ENCODE results near the gene SERAC1.
"Not testable (repeated sequence)": the region's sequence is repeated elsewhere in the genome, so short reads cannot be mapped to it uniquely, and the experiment has no call there.

SERAC1 gene

DNA sequence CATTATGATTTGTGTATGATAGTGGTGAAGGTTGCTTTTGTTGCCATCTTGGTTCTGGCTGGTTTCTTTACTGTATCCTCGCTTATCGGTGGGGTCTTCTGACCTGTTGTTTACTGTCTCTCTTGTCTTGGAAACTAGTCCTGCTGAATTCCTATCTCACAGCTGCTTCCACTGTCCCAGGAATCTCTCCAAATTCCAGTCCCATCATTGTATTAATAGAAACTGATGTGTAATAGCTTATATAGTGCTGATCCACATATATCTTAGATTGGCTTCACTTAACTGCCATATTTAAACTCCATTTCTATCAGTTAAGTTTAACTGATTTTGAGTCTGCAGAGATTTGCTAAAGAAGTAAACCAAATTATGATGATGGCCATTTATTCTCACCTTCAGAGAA lies 6.0 kb upstream of the SERAC1 start:
- no peak for DNase-seq (ENCODE audit: low spot score)

DNA sequence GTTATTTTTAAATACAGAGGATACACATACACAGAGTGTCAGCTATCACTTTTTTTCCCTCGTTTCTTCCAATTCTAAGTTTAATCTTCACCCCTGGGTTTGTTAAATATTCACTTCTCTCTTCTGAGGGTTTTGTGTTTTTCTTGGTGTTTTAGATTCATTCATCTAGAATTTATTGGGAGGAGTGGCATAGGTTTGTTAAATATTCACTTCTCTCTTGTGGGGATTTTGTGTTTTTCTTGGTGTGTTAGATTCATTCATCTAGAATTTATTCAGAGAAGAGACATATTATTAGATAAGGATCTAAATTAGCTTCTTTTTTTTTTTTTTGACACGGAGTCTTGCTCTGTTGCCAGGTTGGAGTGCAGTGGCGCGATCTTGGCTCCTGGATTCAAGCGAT lies 3.9 kb upstream of the SERAC1 start:
- DNase-seq (ENCODE audit: low spot score): no peak

DNA sequence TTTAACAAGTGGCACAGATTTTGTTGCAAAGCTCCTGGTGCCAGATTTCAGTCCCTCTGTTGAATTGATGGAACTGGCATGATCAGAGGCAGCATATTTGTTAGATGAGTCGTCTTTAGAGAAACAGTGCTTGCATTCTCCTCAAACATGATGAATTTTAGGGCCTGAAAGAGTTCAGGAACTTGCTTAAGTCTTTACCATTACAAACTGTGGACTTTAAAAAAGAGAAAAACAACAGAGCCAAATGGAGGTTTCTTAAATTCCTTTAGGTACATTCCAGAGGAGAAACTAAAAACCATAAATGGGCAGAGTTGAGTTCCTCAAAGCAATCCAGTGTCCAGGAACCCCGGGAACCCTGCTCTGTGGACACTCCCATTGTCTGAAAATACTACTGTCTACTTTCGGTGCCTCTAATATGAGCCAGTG lies 2.6 kb upstream of the SERAC1 start:
- DNase-seq (ENCODE audit: low spot score): no peak

DNA sequence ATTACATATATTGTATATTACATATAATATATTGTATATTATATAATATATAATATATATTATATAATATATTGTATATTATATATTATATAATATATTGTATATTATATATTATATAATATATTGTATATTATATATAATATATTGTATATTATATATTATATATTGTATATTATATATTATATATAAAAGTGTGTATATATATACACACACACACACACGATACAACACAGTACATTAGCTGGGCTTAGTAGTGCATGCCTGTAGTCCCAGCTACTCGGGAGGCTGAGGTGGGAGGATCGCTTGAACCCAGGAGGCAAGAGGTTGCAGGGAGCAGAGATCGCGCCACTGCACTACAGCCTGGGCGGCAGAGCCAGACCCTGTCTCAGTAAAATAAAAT lies 1.6 kb upstream of the SERAC1 start:
- not testable (repeated sequence) for DNase-seq (ENCODE audit: low spot score)

DNA sequence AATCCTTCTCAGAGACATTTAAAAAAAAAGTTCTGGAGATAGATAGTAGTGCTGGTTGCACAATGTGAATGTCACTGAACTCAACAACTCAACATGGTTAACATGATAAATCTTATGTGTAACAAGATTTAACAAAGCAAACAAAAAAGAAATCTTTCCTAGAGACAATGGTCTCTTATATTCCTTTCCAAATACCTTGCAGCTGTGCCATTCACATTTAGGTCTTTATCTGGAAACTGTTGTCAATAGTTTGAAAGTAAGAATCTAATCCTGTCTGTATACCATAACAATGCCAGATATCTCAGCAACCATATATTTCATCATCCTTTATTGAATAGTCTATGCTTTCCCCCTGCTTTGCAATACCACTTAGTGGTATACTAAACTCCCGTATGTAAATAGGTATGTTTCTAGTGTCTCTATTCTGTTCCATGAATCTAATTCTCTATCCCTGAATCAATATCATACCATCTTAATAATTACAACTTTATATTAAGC lies 2.1 kb downstream of the SERAC1 start:
- DNase-seq (ENCODE audit: low spot score): no peak

DNA sequence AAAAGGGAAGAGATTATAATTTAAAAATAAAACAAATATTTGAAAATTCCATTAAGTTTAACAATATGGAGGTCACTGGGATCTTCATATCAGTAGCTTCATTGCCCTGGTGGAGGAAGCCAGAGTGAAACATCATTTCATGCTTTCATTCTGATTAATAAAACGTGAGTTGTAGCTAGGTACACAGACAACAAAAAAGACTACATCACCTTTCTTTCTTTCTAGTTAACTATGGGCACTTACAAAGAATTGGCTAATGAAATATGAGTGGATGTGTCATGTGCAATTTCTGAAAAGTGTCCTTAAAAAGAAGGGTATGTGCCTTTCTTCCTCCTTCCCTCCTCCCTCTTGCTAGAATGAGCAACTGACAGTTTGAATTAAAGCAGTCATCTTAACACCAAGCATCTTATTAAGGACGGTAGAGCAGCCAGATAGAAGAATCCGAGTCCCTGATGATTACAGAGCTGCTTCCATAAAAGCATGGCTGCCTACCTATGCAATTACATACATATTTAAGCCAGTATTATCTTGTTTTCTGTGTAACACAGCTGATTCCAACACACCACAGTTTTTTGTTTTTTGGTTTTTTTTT lies 3.4 kb downstream of the SERAC1 start:
- no peak for DNase-seq (ENCODE audit: low spot score)

DNA sequence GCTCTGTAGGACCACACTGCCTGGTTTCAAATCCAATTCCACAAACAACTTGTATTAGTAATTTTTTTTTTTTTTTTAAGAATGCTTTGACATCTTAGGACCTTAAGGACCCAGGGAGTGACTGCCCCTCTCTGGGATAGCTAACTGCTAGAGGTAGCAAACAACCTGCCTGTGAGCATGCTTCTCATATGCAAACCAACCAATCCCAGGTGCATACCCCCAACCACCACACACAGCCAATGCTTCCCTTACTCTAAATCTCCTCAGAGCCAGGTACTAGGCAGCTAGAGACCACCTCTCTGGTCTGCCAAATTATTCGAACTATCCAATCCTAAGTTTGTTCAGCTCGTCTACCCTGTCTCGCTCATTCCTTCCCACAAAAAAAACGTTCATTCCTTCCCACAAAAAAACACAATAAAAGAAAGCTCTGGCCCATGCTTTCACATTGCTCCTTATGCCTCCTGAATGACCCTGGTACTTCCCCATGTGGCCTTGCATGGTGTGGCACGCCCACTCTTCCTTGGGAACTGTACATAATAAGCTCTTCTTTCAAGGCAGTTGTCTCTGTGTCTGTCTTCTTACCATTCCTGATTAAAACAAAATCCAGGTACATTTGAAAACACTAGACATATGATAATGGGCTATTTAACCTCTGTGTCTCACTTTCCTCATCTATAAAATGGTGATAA lies 6.4 kb downstream of the SERAC1 start:
- DNase-seq (ENCODE audit: low spot score): no peak

DNA sequence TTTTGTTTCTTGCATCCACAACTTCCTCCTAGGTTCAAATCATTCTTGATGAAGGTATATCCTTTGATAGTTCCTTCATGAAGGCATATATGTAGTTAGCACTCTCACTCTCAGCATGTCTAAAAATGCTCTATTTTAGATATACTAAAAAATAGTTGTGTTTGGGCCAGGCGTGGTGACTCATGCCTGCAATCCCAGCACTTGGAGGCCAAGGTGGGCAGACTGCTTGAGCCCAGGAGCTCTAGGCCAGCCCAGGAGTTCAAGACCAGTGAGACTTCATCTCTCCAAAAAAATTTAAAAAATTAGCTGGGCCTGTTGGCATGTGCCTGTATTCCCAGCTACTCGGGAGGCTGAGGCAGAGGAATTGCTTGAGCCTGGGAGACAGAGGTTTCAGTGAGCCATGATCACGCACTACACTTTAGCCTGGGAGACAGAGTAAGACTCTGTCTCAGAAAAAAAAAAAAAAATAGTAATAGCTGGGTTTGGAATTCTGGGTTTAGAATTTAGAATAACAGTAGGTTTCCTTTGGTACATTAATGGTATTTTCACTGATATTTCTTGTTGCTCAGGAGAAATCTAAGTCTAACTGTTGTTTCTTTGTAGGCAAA lies 7.0 kb downstream of the SERAC1 start:
- DNase-seq (ENCODE audit: low spot score): no peak

DNA sequence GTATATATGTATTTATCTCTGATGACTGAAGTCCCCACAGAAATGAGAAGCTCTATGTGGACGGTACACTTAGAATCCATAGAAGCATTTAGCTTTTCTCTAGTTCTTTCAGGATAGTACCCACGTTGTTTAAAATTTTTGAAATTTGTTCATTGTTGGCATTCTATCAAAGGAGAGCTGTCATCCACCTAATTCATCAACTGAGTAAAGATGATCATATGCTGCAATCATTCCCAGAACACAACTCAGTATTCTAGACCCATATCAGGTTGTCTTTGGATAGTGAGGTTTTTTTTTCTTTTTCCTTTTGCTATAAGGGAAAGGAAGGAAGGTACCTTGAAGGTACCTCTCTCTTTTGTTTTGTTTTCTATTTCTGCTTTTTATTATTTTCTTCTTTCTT lies 9.3 kb downstream of the SERAC1 start:
- DNase-seq (ENCODE audit: low spot score): no peak

DNA sequence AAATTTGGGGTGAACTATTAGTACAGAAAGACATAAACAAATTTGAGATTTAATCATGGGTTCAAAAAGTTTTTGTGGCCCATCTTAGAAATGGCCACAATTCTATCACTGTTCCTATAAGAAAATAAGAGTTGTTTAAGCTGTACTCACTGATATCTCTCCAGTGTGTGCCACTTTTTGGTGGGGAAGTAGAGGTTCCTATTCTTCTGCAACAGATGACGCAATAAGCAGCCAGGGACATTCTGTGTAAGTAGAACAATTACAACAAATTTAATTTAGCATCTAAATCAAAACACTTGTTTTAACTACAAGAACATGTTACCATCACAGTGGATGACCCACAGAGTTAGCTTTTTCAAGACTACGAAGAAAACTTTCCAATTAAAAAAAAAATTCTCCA lies 9.9 kb downstream of the SERAC1 start:
- DNase-seq (ENCODE audit: low spot score): no peak

DNA sequence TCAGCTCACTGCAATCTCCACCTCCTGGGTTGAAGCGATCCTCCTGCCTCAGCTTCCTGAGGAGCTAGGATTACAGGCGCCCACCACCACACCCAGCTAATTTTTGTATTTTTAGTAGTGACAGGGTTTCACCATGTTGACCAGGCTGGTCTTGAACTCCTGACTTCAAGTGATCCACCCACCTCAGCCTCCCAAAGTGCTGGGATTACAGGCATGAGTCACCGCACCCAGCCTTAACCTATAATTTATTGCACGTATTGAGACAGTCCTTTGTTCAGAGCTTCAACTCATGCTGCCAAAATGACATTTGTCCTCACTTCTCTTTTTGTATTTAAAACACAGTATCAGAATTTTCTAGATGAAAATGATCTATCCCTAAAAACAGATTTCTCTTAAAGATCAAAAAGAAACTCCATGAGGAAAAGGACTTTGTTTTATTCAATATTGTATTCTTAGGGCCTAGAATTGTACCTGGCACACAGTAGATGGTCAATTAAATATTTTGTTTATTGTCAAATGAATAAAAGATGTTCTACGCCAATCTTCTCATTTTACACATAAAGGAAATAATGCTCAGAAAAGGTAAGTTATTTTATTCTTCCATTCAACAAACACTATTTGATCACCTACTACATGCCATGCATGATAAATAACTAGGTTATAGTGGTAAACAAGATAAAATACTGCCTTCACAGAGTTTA lies 10.8 kb downstream of the SERAC1 start:
- DNase-seq (ENCODE audit: low spot score): no peak

DNA sequence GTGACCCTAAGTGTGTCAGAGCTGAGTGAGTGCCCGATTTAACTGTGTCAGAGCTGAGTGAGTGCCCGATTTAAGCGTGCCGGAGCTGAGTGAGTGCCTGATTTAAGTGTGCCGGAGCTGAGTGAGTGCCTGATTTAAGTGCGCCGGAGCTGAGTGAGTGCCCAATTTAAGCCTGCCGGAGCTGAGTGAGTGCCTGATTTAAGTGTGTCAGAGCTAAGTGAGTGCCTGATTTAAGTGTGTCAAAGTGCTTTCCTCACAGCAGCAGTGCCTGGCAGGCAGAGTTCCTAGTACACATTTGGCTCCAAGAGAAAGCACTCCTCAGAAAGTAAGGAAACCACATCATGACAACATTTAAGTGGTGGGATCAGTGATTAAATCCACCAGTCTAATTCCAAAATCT lies 13.2 kb downstream of the SERAC1 start:
- no peak for DNase-seq (ENCODE audit: low spot score)

DNA sequence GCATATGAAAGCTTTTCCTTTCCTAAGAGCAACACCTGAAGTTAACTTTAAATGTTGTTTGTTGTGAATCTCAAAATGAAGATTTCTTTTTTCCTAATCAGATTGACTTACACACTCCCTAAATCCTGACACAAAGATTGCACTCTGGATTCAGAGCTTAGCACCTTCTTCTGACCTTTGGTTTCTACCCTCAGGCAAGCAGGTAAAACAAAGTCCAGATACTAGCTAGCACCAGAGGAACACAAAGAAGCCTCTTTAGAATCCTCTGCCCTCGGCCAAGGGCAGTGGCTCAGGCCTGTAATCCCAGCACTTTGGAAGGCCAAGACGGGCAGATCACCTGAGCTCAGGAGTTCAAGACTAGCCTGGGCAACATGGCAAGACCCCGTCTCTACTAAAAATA lies 14.5 kb downstream of the SERAC1 start:
- no peak for DNase-seq (ENCODE audit: low spot score)

DNA sequence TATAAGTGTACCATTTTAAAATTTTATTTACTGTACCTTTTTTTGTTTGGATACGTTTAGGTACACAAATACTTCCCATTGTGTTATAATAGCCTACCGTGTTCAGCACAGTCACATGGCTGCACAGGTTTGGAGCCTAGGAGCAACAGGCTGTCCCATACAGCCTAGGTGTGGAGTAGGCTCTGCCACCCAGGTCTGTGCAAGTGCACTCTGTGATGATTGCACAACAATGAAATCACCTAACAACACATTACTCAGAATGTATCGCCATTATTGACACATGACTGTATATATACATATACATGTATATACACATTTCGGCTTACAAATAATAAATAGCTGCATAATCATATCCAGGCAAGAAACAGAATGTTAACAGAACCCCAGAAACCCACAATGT lies 15.4 kb downstream of the SERAC1 start:
- no peak for DNase-seq (ENCODE audit: low spot score)

DNA sequence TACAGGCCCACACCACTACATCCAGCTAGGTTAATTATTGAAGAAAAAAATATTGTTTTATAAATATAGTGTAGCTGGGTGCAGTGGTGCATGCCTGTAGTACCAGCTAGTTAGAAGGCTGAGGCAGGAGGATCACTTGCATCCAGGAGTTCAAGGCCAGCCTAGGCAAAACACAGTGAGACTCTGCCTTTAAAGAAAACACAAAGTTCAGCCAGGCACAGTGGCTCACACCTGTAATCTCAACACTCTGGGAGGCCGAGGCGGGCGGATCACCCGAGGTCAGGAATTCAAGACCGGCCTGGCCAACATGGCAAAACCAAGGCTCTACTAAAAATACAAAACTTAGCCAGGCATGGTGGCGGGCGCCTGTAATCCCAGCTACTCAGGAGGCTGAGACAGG lies 16.0 kb downstream of the SERAC1 start:
- DNase-seq (ENCODE audit: low spot score): not testable (repeated sequence)

DNA sequence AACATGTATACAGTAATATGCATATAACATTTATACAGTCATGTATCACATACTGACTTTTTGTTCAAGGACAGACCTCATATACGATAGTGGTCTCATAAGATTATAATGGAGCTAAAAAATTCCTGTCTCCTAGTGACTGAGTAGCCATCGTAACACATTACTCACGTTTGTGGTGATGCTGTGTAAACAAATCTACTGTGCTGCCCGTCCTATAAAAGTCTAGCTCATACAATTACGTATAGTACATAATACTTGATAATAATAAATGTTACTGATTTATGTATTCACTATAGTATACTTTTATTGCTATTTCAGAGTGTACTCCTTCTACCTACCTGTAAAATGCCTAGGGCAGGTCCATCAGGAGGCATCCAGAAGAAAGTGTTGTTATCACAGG lies 17.4 kb downstream of the SERAC1 start:
- no peak for DNase-seq (ENCODE audit: low spot score)

DNA sequence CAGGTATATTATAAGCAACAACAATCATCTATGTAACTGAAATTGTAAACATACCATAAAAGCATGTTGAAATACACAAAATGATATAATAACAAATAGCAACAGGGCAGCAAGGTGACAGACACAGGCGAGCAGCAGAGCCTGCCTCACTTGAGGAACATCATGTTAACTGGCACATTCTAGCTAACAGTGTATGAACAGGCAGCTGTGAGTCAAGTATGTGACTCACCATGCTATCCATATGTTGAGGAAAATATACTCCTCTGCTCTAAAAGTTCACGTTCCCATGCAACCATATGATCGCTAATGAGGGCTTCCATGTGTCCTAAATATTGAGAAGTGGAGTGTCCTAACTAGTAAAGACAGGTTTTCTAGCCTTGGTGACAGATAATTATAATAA lies 18.4 kb downstream of the SERAC1 start:
- DNase-seq (ENCODE audit: low spot score): no peak

DNA sequence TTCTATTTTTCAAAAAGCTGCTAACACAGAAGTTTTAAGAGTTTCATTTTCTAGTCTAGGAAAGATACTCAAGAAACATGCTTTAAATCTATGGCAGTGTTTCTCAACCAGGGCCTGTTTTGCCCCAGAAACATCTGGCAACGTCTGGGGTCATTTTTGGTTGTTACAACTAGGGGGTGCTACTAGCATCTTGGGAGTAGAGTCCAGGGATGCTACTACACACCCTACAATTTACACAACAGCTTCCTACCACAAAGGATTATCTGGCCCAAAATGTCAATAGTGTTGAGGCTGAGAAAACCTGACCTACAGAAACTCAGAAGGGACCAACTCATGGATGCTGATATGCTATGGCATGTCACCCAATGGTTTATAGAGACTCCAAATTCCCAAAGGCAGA lies 24.4 kb downstream of the SERAC1 start:
- DNase-seq (ENCODE audit: low spot score): no peak

DNA sequence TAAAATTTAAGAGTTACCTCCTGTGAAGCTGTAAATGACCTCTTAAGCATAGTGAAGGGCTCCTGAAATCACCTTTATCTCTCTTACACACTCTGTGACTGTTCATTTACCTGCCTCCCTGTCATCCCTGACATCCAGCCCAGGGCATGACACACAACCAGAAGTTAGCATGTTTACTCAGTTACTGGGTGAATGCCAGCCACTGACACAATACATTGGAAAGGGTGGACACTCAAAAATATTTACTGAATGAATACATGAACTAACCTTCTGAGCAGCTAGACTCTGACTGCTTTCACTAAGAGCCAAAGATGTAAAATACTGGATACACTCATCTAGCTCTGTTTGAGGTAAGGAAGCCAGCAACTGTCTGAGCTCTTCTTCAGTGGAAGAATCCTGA lies 25.3 kb downstream of the SERAC1 start:
- no peak for DNase-seq (ENCODE audit: low spot score)

DNA sequence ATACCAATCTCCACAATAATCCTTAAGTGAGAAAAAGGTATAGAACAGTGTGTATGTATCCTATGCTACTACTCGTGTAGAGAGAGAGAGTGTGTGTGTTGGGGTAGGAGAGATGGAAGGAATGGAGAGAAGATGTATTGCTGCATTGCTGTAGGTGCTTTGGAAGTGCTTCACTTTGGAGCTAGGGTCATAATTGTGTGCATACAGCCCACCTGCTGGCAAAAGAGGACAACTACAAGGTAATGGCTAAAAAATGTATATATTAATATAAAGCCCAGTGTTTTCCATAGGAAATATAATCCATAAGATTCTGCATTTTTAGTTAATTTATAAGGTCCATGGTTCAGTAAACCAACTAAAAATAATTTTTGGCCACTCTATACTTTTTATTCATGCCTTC lies 36.1 kb downstream of the SERAC1 start:
- peak; percentile 18 for DNase-seq (ENCODE audit: low spot score)

DNA sequence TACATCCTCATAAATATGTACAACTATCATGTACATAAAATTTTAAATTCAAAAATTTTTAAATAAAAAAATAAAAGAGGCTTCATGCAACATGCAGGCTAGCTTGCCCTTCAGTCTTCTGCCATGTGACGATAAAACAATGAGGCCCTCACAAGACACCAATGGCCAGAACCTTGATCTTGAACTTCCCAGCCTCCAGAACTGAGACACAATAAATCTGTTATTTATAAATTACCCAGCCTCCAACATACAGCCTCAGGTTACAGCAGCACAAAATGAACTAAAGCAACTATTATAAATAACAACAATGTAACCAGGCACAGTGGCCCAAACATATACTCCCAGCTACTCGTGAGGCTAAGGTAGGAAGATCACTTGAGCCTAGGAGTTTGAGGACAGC lies 42.8 kb downstream of the SERAC1 start:
- DNase-seq (ENCODE audit: low spot score): no peak

DNA sequence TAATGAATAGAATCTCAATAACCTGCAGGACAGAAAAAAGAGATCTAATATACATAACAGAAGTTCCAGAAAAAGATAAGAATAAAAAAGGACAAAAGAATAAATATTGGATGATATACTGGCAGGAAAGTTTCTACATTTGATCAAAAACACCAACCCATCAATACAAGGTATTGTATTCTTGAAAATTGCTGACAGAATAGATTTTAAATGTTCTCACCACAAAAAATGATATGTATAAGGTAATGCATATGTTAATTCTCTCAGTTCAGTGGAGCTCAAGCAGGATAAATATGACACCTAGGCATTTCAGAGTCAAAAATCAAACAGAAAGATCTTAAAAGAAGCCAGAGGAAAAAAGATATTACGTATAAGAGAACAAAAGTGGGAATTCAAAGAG lies 43.8 kb downstream of the SERAC1 start:
- DNase-seq (ENCODE audit: low spot score): no peak

DNA sequence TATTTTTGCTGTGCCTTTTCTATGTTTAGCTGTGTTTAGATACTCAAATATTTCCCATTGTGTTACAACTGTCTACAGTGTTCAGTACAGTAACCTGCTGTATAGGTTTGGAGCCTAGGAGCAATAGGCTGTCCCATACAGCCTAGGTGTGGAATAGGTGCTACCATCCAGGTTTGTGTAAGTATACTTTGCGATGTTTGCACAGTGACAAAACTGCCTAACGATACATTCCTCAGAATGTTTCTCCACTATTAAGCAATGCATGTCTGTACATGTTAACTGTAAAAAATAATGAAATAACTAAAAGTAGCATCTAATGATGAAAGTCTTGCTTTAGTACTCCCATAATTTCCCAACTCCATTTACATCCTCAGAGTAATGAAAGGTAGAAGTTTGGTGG lies 46.0 kb downstream of the SERAC1 start:
- DNase-seq (ENCODE audit: low spot score): no peak
